ENCODE data around the gene CASR.

GRCh38 chr3:122299872-122300460 lies 116.5 kb downstream of the CASR start:
- TF ChIP-seq CTCF (IDR thresholded peaks at IDR 0.05): no peak
- no peak for TF ChIP-seq POLR2AphosphoS5 (IDR thresholded peaks at IDR 0.05)

Data from breast epithelium (tissue), 3 donors.